Suppressor macrophage treated with lipopolysaccharide for 4 hours (primary cell): ENCODE results near the gene FLOT1.
"Not testable (repeated sequence)": the region's sequence is repeated elsewhere in the genome, so short reads cannot be mapped to it uniquely, and the experiment has no call there.

ENCODE experiments used
- DNase-seq: peaks from one replicate; pipeline ENCODE4 v3.0.0-alpha.2; 2020

Gene FLOT1

GRCh38 chr6:30743099-30744053 is 889 bp upstream of the FLOT1 start:
- peak; percentile 57 for DNase-seq

- peak; percentile 56 for DNase-seq
These were observed 635 bp downstream of the FLOT1 start for GRCh38 chr6:30741789-30742315.

GRCh38 chr6:30741063-30741779 is 1.3 kb downstream of the FLOT1 start:
- DNase-seq: peak; percentile 52

GRCh38 chr6:30740540-30740870 is 2.0 kb downstream of the FLOT1 start:
- DNase-seq: peak; percentile 27

GRCh38 chr6:30738532-30738931 is 4.0 kb downstream of the FLOT1 start:
- DNase-seq: no peak

- DNase-seq: peak; percentile 60
These were observed 6.7 kb downstream of the FLOT1 start for GRCh38 chr6:30735668-30736314.

GRCh38 chr6:30732237-30732943 is 10.1 kb downstream of the FLOT1 start:
- no peak for DNase-seq

GRCh38 chr6:30730601-30731435 is 11.7 kb downstream of the FLOT1 start:
- peak; percentile 62 for DNase-seq

- DNase-seq: no peak
These were observed 14.4 kb downstream of the FLOT1 start for GRCh38 chr6:30727920-30728553.

GRCh38 chr6:30726506-30727413 is 15.7 kb downstream of the FLOT1 start:
- no peak for DNase-seq

GRCh38 chr6:30725713-30726505 is 16.6 kb downstream of the FLOT1 start:
- DNase-seq: no peak

GRCh38 chr6:30724906-30725667 is 17.4 kb downstream of the FLOT1 start:
- DNase-seq: peak; percentile 56

- DNase-seq: not testable (repeated sequence)
These were observed 18.4 kb downstream of the FLOT1 start for GRCh38 chr6:30723843-30724741.

- DNase-seq: not testable (repeated sequence)
These were observed 19.2 kb downstream of the FLOT1 start for GRCh38 chr6:30723159-30723842.

GRCh38 chr6:30722280-30723112 is 20.0 kb downstream of the FLOT1 start:
- DNase-seq: peak; percentile 90

GRCh38 chr6:30722025-30722279 is 20.5 kb downstream of the FLOT1 start:
- DNase-seq: peak; percentile 79
